ENCODE measurements around the gene C4BPB. TPM values are rescaled to one million over a fixed set of nuclear protein-coding genes. Genes with fewer than 3 reads are reported as not detected.

Gene C4BPB
- total and polyA plus RNA-seq, 2 donors (not counting 3 experiments of a cell fraction or from before 2014, with no cell fraction given): not detected

- Histone ChIP-seq H3K4me1 (ENCODE audit: control insufficient read depth, extremely low read depth, insufficient read depth, low read length) (no peaks in the 10 kb centered on the region), H2AFZ (ENCODE audit: low read depth, low read length) (no peak overlapping the region), H3K9me1 (replicated peaks; ENCODE audit: control insufficient read depth, extremely low read depth, insufficient read depth, low read length) (no peaks in the 10 kb centered on the region), H3K9me3 (replicated peaks; ENCODE audit: control insufficient read depth, insufficient read depth, low read length) (no peaks in the 10 kb centered on the region), H3K27ac (ENCODE audit: insufficient read depth, low read depth, low read length) (no peak overlapping the region), H4K20me1 (replicated peaks; ENCODE audit: control insufficient read depth, extremely low read depth, insufficient read depth, low read length) (no peaks in the 10 kb centered on the region), H3K9ac (replicated peaks; ENCODE audit: extremely low read depth, insufficient read depth, low read length) (no peak overlapping the region), H3K4me2 (ENCODE audit: insufficient read depth, low read length) (no peak overlapping the region), H3K4me3 (replicated peaks in 1 of 3; ENCODE audit: insufficient read depth in 1 of 3, low read depth in 1 of 3, low read length in 3 of 3) (no peak overlapping the region), H3K79me2 (ENCODE audit: control insufficient read depth, insufficient read depth, low read length) (no peaks in the 10 kb centered on the region), H3K36me3 (ENCODE audit: control insufficient read depth in 2 of 2, extremely low read depth in 1 of 2, insufficient read depth in 2 of 2, low read length in 2 of 2) (no peaks in the 10 kb centered on the region), H3K27me3 (ENCODE audit: control insufficient read depth in 2 of 2, insufficient read depth in 2 of 2, low read length in 2 of 2) (peaks cover 2 to 3% of the 10 kb centered on the region in 2 experiments)
- POLR2A ChIA-PET: no interaction called here
- FAIRE-seq (no peak), DNase-seq (ENCODE audit: low read depth, low spot score) (no peak)
- no TSS peak for BruUV-seq (replicated peaks)
- dilution Hi-C loops (cut with MboI; ENCODE audit: extremely low pct_ligation_motif_present, low sequenced_read_pairs) (no loop called here), intact Hi-C loops (cut with micrococcal nuclease) (no loop called here)
- no peak for TF ChIP-seq POLR2AphosphoS5 (IDR thresholded peaks at IDR 0.05; ENCODE audit: insufficient read depth, low read depth, low read length)
- TF ChIP-seq CTCF (IDR thresholded peaks at IDR 0.05; ENCODE audit: extremely low read depth in 1 of 2, insufficient read depth in 1 of 2, low read depth in 1 of 2, low read length in 2 of 2): no peak
- no peak for TF ChIP-seq FOS (IDR thresholded peaks at IDR 0.05; ENCODE audit: borderline replicate concordance, insufficient read depth, low read length)
- TF ChIP-seq EZH2 (IDR thresholded peaks at IDR 0.05; ENCODE audit: borderline replicate concordance, low read depth, low read length, severe bottlenecking): no peak
- TF ChIP-seq GATA2 (IDR thresholded peaks at IDR 0.05; ENCODE audit: insufficient read depth, insufficient read length, low read depth, low read length): no peak
- no peak for TF ChIP-seq MAX (IDR thresholded peaks at IDR 0.05; ENCODE audit: insufficient read depth, insufficient read length)
- no peak for TF ChIP-seq JUN (IDR thresholded peaks at IDR 0.05; ENCODE audit: borderline replicate concordance, insufficient read depth, insufficient read length, low read depth)
- no peak for TF ChIP-seq MYC (IDR thresholded peaks at IDR 0.05; ENCODE audit: low read depth, low read length)
- TF ChIP-seq POLR2A (IDR thresholded peaks at IDR 0.05; ENCODE audit: low read depth, low read length): no peak
- CTCF ChIA-PET: interaction anchor here (1.5 kb wide), 1 partner anchor 13 kb away, joined by 4 read pairs; no protein-coding TSS in a partner anchor
Observed at GRCh38 chr1:207071426-207071825, 17.2 kb upstream of the C4BPB start.
